BE2C (cell line): ENCODE results near the gene HLCS.

Experiments
- DNase-seq: peaks from one replicate; pipeline ENCODE4 v3.0.0-alpha.2; 2020
- H3K27me3 ChIP-seq: fragments of 250-450 bp; sonication (Bioruptor Pico); 2 replicates; pipeline ENCODE4 v1.5.1; 2020; ENCODE audit warnings: mild to moderate bottlenecking
- H3K36me3 ChIP-seq: fragments of 250-450 bp; sonication (Bioruptor Pico); 2 replicates; pipeline ENCODE4 v1.5.1; 2020; ENCODE audit warnings: mild to moderate bottlenecking
- H3K4me1 ChIP-seq: fragments of 250-450 bp; sonication (Bioruptor Pico); 2 replicates; pipeline ENCODE4 v1.5.1; 2020
- H3K4me3 ChIP-seq: 2 replicates; pipeline ENCODE4 v1.5.1; 2011; ENCODE audit warnings: low read depth, low read length
- H3K9me3 ChIP-seq: fragments of 250-450 bp; sonication (Bioruptor Pico); 2 replicates; pipeline ENCODE4 v1.5.1; 2020
- CTCF ChIP-seq: IDR thresholded peaks from 2 replicates; pipeline ENCODE4 v1.5.1; 2012; ENCODE audit warnings: mild to moderate bottlenecking, low read depth, low read length

HLCS gene

DNA sequence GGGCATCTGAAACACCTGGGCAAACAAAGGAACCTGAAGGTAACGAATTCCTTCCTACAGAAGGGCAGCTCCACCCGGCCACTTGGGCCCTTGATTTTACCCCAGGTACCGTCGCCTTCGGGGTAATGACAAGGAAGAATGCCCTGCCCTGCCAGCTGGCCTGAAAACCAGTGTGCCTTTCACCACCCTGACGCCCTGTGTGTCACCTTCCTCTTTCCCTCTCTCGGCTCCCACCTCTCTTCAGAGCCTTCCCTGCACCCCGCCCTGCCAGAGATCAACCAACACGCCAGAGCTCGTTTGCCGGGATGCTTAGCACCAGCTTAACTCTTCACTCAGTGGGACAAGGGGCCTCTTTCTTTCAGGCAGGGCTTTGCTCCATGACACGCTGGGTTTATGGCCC lies 181.5 kb downstream of the HLCS start:
- no peaks in the 10 kb centered on the region for H3K4me1 ChIP-seq
- TF ChIP-seq CTCF: no peak

GRCh38 chr21:36783612-36784374 lies 182.7 kb downstream of the HLCS start:
- no peaks in the 10 kb centered on the region for H3K27me3 ChIP-seq
- DNase-seq: no peak
- no peaks in the 10 kb centered on the region for H3K36me3 ChIP-seq
- H3K4me1 ChIP-seq: no peaks in the 10 kb centered on the region
- TF ChIP-seq CTCF: no peak
- H3K9me3 ChIP-seq: no peaks in the 10 kb centered on the region
- no peak overlapping the region for H3K4me3 ChIP-seq

More for the DNA sequence above, 181.5 kb downstream of the HLCS start:
- Histone ChIP-seq H3K27me3 (no peaks in the 10 kb centered on the region), H3K4me3 (no peak overlapping the region), H3K36me3 (no peaks in the 10 kb centered on the region), H3K9me3 (no peaks in the 10 kb centered on the region)
- DNase-seq: no peak

DNA sequence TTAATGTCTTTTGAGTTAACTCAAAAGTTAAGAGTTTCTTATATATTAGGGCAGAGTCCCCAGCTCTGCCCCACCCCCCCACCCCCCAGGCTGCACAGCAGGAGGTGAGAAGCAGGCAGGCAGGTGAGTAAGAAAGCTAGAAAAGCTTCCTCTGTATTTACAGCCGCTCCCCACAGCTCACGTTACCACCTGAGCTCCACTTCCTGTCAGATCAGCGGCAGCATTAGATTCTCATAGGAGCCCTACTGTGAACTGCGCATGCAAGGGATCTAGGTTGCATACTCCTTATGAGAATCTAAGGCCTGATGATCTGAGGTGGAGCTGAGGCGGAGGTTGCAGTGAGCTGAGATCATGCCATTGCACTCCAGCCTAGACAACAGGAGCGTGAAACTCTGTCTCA lies 185.6 kb downstream of the HLCS start:
- no peaks in the 10 kb centered on the region for H3K4me1 ChIP-seq
- no peak overlapping the region for H3K4me3 ChIP-seq
- no peaks in the 10 kb centered on the region for H3K27me3 ChIP-seq
- TF ChIP-seq CTCF: no peak
- H3K36me3 ChIP-seq: no peaks in the 10 kb centered on the region
- DNase-seq: no peak
- no peaks in the 10 kb centered on the region for H3K9me3 ChIP-seq

DNA sequence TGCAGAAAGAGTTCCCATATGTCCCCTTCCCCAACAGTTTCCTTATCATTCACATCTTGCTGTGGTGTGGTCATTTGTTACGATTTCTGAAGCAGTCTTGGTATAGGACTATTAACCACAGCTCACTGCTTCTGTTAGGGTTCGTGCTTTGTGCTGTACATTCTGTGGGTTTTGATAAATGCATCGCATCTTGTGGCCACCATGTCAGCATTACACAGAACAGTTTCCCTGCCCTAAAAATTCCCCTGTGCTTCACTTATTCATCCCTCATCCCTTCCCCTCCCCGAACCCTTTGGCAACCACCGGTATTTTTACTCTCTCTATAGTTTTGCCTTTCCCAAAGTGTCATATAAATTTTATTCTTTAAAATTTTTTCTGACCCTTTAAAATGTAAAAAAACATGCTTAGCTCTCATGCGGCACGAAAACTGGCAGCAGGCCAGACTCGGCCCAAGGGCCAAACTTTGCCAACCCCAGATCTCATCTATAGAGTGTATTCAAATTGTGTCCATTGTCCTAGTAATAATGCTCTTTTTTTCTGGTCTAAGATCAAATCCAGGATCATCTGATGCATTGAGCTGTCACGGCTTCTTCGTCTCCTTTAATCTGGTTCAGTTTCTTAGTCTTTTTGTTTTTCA lies 189.4 kb downstream of the HLCS start:
- no peak for DNase-seq
- H3K9me3 ChIP-seq: no peaks in the 10 kb centered on the region
- H3K4me1 ChIP-seq: no peaks in the 10 kb centered on the region
- no peak for TF ChIP-seq CTCF
- no peak overlapping the region for H3K4me3 ChIP-seq
- no peaks in the 10 kb centered on the region for H3K36me3 ChIP-seq
- no peaks in the 10 kb centered on the region for H3K27me3 ChIP-seq

GRCh38 chr21:36773995-36774394 lies 192.5 kb downstream of the HLCS start:
- H3K36me3 ChIP-seq: no peaks in the 10 kb centered on the region
- no peaks in the 10 kb centered on the region for H3K9me3 ChIP-seq
- TF ChIP-seq CTCF: no peak
- H3K27me3 ChIP-seq: no peaks in the 10 kb centered on the region
- H3K4me3 ChIP-seq: no peak overlapping the region
- DNase-seq: no peak
- no peaks in the 10 kb centered on the region for H3K4me1 ChIP-seq

DNA sequence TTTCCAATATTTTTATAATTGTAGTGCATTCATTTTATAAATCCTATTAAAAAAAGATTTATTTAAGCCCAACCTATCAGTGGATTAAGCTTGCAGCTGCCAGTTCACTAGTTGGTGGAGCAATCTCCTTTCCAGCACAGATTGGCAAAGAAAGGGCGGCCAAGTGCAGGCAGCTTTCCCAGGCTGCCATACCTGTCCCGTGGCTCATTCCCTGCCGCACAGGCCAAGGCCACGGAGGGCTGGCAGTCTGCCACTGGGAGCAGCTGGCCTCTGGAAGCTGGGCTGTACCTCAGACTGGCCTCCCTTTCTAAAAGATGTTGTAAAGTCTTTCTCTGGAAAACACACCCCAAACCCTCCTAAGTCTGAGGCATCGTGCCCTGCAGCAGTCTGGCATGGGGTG lies 193.4 kb downstream of the HLCS start:
- no peaks in the 10 kb centered on the region for H3K36me3 ChIP-seq
- H3K4me3 ChIP-seq: no peak overlapping the region
- peak; percentile 56 for DNase-seq
- H3K9me3 ChIP-seq: no peaks in the 10 kb centered on the region
- TF ChIP-seq CTCF: no peak
- H3K27me3 ChIP-seq: no peaks in the 10 kb centered on the region
- H3K4me1 ChIP-seq: no peaks in the 10 kb centered on the region
